NCI-H1417 (cell line): ENCODE data around the gene ZNF185.
A peak's percentile ranks its signal among the peaks of the same experiment; 100 is the strongest.
"Not testable (repeated sequence)": the region's sequence is repeated elsewhere in the genome, so short reads cannot be mapped to it uniquely, and the experiment has no call there.

ENCODE experiments used
- DNase-seq, 3 experiments: peaks; one replicate each; lab custom pipeline; 2025; lab: John Stamatoyannopoulos, UW

ZNF185 gene

GRCh38 chrX:152895724-152896420 is 2.0 kb upstream of the ZNF185 start:
- no peak for DNase-seq

DNA sequence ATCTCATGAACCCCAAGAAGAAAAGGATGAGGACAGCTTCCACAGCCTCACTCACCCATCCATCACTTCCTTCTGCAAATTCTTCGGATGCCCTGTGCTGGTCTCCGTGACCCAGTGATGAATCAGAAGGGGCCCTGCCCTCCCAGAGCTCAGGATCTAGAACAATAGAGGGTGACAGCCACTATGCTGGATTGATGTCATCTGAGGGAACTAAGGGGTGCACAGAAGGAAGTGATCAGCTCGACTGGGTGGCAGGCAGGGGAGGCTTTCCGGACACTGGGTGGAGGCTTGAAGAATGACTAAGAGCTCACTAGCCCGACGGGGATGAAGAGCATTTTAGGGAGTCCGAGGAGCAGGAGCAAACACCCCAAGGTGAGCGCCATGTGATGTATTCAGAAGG is 1.4 kb upstream of the ZNF185 start:
- no peak for DNase-seq

DNA sequence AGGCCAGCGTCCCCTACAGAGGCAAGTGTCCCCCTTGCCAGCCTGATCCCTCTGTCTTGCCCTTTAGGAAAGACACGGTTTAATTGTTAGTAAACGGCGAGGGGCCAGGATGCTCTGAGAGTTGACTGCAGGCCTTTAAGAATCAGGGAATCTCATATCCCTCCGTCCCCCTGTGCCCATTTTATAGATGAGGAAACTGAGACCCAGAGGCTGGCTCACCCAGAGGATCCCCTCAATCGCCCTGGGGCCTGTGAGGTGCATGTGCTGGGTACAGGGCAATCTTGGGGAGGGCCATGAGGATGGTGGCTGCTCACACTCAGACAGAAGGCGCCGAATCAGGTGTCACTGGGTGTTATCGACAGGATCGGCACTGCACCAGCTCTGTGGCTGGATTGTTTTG is 575 bp downstream of the ZNF185 start:
- no peak for DNase-seq

DNA sequence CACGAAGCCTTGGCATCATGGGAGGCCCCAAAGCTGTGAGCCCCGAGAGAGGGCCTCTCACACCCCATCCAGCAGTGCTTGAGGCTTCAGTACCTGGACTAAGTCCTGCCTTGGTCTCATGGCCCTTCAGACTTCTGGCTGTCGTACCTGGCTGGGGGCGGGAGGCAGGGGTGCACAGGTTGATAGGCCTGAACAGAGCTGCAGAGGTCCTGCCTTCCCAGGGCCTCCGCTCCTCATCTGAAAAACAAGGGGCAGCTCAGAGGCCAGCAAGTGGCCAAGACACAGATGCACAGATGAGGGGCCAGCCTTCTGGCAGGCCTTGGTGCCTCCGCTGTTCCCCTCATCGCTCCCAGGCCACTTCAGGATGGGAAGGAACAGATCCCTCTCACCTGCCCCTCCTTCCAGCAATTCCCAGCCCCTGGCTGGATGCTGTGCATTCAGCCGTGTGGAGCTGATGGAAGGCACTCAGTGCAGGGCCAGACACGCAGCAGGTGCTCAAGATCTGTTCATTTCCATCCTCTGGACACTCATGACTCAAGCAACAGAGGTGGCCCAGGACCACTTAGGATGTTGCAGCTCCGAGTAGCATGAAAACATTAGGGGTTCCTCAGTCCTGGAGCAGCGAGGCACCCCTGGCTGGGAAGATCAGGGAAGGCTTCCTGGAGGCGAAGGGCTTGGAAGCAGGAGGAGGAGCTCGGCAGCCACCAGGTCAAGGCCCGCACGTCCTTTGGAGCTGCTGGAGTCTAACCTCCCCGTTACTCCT is 1.4 kb downstream of the ZNF185 start:
- no peak for DNase-seq

- DNase-seq, result no peak
Observed at GRCh38 chrX:152899874-152900719, 2.2 kb downstream of the ZNF185 start.

DNA sequence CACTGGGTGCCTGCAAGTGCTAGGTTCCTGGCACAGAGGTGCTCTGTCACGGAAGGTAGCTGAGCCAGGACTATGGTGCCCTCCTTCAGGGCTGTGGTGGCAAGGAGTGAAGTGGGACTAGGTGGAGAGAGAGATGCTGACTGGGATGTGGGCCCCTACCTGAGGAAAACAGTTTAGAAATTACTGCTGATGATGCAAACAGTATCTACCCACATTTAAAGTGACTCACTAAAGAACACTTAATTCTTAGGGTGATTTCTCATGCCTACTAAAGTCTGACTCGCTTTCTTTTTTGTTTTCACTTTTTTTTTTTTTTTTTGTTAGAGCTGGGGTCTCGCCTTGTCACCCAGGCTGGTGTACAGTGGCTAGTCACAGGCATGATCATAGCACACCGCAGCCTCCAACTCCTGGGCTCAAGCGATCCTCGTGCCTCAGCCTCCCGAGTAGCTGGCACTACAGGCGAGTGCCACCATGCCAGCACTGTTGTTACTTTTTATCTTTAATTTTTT is 3.1 kb downstream of the ZNF185 start:
- no peak for DNase-seq

DNA sequence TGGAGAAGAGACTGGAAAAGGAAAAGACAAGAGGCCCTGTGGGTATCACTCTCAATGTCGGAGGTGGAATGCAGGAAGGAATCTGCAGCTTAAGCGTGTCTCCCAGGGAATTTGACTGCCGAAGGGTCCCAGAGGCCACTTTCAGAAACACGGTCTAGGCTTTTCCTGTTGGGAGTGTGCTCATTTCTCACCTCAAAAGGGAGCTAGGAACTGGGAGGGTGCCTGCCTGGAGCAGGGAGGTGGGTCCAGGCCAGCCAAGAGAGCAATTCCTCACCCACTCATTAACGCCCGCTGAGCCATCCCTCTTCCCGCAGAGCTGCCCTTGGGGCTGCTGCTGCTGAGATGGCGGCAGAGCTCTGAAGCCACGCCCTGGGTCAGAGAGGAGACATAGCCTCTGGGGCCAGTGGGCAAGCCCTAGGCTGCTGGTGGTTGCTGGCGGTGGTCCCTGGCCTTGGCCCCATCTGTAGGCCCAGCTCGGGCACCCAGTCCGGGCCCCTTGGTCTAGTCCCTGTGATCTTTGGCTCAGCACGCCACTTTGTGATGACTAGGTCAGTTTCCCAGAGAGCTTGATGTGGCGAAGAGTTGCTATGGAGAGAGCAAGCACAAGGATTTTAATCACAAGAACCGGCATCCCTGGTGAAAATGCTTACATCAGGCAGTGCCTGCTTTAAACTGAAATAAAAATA is 4.1 kb downstream of the ZNF185 start:
- peak in 2 of 3 experiments; percentile 8 to 19 for DNase-seq

GRCh38 chrX:152902502-152902820 is 4.6 kb downstream of the ZNF185 start:
- DNase-seq, result no peak

GRCh38 chrX:152903589-152903988 is 5.7 kb downstream of the ZNF185 start:
- no peak for DNase-seq

DNA sequence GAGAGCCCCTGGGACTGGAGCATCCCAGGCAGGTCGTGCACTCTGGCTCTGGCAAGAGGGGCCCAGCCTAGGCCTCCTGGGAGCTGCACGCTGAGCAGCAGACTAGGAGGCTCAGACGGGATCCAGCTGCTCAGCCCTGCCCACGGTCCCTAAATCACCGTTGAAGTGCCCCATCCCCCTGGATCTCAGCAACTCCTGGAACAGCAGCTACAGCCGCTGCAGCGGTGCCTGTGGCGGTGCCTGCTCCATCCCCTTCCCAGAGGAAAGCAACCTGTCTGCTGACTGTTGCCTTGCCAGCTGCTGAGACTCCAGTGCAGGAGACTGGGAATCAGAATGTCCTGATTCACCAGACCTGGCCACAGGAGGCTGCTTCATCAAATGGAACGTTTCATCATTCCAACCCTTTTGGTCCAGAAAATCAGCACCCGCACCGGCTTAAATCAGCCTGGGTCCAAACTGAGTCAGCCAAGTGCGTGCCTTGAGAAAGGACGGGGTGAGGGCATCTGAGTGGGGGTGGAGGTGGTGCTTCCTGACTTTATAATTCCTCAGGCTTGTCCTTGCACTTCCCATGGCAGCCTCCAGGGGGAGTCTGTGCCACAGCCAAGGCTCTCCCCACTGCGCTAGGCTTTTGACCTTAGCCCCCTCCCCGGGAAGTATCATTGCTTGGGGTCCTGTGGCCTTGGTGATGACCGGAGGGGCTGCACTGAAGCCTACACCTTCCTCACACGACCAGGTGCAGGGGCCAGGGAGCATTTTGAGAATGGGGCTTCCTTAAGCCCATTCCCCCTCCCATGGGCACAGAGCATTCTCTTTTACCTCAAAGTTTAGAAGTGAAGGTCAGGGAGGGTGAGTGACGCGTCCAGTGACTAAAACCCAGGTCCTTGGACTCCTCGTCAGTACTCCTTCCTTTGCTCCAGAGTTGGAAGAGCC is 6.5 kb downstream of the ZNF185 start:
- DNase-seq, result peak; percentile 30 to 55 (median 31)

DNA sequence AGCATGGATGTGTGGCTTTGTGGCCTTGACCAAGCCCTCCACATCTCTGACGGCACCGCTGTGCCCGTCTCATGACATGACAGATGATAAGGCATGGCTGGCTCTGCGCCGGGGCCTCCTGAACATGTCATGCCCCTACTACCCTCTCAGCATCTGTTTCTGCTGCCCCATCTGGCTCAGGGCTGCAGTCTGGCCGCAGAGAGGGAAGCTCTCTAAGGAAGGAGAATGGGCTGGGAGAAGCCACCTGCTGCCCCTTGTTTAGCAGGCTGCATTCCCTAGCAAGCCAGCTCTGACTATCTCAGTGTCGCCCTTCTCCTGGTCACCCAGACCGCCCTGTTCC is 7.2 kb downstream of the ZNF185 start:
- no peak for DNase-seq

DNA sequence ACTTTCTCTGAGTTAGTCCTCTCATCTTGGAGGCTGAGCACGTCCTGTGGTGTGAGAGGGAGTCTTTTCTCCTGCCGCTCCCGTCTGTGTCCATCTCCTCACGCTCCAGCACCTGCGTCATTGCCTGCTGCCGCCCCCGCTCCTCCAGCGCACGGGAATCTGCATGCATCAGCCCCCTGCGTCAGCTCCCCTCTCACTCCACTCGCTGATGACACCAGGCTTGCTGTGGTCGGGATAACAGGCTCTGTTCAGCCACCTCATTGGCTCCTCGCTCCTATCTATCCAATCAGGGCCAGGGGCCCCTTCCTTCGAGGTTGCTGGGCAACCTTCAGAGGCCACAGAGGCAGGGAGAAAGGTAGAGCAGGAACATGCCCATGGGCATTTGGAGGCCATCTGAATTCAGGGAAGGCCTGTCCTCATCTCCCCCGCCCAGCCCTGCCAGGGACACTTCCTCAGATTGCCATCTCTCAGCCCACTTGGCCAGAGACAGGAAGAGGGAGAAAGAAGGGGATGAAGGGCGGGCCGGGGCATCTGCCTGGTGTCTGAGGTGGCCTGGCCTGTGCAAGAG is 9.3 kb downstream of the ZNF185 start:
- DNase-seq, result peak in 2 of 3 experiments; percentile 48 to 73

GRCh38 chrX:152908486-152908885 is 10.6 kb downstream of the ZNF185 start:
- DNase-seq, result no peak

- DNase-seq, result not testable (repeated sequence)
Observed at GRCh38 chrX:152910018-152910417, 12.2 kb downstream of the ZNF185 start.

GRCh38 chrX:152912106-152912505 is 14.2 kb downstream of the ZNF185 start:
- DNase-seq, result no peak

GRCh38 chrX:152912641-152913040 is 14.8 kb downstream of the ZNF185 start:
- DNase-seq, result no peak

GRCh38 chrX:152913346-152913745 is 15.5 kb downstream of the ZNF185 start:
- DNase-seq, result no peak

DNA sequence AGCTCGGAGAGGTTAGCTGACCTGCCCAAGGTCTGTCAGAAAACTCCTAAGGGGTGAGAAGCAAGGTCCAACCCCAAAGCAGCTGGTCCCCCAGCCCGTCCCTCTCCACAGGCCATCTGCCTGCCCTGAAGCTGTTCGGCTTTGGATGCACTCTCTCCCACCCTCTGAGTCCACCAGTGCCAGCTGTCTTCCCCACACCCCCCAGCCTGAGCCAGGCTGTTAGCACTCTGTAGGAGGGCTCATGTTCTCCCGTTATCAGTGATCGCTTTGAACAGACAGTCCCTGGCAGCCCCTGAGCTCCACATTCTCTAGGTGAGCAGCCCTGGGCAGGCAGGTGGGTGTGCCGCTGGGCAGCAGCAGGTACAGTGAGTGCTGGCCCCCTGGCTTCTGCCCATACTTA is 16.0 kb downstream of the ZNF185 start:
- DNase-seq, result no peak

GRCh38 chrX:152915541-152916241 is 17.8 kb downstream of the ZNF185 start:
- DNase-seq, result peak in 1 of 3 experiments; percentile 5
